GM19351 (cell line): ENCODE results near the gene MAP9.
"Not testable (repeated sequence)": the region's sequence is repeated elsewhere in the genome, so short reads cannot be mapped to it uniquely, and the experiment has no call there.

Experiments
- ATAC-seq: cut with Tn5 transposase; IDR thresholded peaks from one replicate; pipeline ENCODE4 v1.9.1; 2021; ENCODE audit warnings: mild to moderate bottlenecking, moderate library complexity; ENCODE audit not compliant: unreplicated experiment

MAP9 gene

DNA sequence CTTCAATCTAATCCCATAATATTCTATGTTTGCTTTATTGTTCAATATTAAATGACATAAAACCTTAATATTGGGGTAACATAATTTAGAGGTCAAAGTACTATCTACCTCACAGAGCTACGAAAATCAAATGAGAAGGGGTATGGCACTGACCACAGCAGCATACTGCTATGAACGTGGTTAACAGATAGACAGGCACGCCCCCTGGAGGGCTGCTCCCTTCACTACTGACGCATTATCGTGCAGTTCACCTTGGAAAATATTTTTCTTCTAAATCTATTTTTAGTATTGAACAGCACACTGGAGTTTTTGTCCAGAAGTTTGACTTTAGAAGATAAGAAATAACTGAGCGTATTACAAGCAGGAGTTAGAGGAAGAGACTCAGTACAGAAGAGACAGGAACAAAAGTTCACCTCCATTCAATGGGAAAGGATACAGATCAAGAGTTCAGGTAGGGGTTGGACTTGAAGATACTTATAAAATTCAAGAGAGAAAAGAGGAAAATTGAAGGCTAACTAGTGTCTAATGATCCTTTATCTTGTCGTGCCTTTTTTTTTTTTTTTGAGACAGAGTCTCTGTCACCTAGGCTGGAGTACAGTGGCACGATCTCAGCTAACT is 22.7 kb downstream of the MAP9 start:
- ATAC-seq, result peak; percentile 98

- ATAC-seq, result no peak
These were observed 34.6 kb downstream of the MAP9 start for GRCh38 chr4:155342142-155342541.

GRCh38 chr4:155339999-155340398 is 36.8 kb downstream of the MAP9 start:
- ATAC-seq, result no peak

DNA sequence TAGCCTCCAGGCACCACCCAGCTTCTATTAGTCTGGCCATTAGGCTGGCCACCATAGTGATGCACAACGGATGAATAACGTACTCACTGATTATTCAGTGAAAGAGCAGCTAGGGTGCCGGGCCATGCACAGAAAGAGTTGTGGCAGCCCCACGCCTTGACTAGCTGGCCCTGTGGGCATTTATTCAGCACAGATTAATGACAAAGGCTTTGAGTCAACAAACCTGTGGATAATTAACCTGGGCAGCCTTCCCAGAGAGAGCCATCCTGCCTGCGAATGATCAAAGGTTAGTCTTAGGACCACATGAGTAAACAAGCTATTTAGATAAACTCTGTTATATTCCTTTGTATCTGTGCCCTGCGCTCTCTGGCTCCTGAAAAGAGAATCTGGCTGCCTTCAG is 37.2 kb downstream of the MAP9 start:
- no peak for ATAC-seq

DNA sequence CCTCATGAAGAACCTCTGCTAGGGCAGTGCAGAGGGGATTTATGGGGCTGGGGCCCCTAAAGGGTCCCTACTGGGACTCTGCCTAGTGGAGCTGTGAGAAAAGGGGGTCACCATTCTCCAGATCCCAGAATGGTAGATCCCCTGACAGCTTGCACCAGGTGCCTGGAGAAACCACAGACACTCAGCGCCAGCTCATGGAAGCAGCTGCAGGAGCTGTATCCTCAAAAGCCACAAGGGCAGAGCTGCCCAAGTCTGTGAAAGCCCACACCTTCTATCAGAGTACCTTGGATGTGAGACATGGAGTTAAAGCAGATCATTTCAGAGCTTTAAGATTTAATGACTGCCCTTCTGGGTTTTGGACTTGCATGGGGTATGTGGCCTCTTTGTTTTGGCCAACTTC is 38.6 kb downstream of the MAP9 start:
- no peak for ATAC-seq

DNA sequence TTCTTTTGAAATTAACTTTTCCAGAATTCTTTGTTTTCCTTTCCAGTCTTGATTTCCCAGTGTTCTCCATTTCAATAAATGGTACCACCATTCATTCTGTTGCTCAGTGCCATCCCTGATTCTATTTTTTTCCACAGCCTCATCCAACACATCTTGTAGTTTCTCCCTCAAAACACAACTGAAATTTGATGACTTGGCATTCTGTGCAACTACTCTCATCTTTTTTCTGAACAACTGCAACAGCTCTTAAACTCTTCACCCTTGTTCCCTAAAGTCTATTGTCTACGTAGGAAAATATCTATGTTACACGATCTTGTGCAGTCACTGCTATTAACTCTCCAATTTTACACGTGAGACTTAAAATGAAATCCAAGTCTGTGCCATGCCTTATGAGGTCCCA is 40.5 kb downstream of the MAP9 start:
- ATAC-seq, result no peak

- no peak for ATAC-seq
These were observed 45.3 kb downstream of the MAP9 start for GRCh38 chr4:155331478-155331877.

DNA sequence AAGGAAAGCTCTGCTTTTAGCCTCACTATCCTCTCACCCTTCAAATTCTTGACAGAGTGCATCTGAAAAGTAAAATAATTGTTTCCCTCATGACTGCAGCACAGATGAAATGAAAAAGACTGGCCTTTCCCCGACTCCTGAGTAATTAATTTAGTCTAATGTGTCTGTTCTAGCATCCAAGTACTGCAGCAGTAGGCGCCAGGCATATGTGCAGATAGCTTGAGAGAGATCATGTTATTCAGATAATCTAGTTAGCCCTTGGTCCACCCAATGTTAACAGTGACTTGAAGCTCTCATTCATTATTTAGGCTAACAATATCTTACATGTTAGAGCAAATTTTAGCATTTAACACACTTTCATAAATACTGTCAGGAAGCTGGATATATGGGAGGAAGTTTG is 54.0 kb downstream of the MAP9 start:
- no peak for ATAC-seq

DNA sequence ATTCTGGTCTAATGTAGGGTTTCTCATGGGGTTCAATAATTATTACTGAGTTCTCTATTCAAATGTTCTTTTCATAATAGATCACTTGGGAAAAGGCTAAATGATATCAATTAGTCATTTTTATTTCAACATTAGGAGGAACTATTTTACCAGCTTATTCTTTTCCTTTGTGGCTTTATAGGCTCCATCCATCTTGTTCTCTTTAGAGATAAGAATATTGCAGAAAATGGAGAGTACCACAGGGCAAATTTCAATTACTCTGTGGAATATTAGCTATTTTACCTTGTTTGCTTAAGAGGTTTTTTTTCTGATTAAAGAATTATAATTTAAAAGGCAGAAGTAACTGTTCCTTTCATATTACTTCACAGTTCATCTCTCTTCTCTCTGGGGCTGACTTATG is 55.8 kb downstream of the MAP9 start:
- no peak for ATAC-seq

GRCh38 chr4:155319516-155319915 is 57.2 kb downstream of the MAP9 start:
- no peak for ATAC-seq

DNA sequence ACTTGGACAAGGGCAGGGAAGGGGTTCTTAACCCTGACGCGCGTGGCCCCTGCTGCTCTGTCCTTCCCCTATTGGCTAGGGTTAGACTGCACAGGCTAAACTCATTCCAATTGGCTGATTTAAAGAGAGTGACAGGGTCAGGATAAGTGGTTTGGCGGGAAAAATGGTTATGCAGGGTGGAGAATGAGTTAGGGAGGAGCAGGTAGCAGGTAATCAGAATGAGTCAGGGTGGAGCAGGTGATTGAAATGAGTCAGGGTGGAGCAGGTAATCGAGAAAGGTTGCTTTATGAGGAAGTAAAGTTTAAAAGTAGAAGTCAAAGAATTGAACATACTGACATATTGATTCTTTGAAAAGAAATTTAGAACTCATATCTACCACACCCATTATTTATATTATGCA is 64.7 kb downstream of the MAP9 start:
- ATAC-seq, result not testable (repeated sequence)

DNA sequence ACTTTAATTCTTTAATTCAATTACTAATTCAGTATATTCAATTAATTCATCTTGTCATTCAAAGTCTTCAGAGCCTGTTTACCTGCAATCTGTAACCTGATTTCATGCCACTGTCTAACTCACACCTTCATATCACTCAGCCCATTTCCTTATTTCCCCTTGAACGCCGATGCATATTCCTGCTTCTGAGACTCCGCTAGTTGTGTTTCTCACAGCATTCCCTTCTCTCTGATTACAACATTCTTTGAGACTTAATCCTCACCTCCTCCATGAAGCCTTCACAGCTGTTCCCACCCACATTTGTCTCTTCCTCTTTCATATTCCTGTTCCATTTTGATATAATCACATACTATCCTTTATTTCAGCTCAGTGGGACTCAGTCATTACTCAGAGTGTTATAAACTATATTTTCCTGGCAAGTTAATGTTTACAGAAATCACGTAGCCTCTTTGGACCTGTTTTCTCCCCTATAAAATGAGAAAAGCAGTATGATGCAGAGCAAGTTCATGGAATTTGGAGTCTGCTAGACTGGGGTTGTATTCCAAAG is 69.0 kb downstream of the MAP9 start:
- ATAC-seq, result no peak

- no peak for ATAC-seq
These were observed 71.1 kb downstream of the MAP9 start for GRCh38 chr4:155305619-155306018.

GRCh38 chr4:155304375-155304774 is 72.4 kb downstream of the MAP9 start:
- no peak for ATAC-seq

- ATAC-seq, result no peak
These were observed 77.7 kb downstream of the MAP9 start for GRCh38 chr4:155299103-155299502.
